Measurements from ENCODE around the gene CDC6.

Gene CDC6

DNA sequence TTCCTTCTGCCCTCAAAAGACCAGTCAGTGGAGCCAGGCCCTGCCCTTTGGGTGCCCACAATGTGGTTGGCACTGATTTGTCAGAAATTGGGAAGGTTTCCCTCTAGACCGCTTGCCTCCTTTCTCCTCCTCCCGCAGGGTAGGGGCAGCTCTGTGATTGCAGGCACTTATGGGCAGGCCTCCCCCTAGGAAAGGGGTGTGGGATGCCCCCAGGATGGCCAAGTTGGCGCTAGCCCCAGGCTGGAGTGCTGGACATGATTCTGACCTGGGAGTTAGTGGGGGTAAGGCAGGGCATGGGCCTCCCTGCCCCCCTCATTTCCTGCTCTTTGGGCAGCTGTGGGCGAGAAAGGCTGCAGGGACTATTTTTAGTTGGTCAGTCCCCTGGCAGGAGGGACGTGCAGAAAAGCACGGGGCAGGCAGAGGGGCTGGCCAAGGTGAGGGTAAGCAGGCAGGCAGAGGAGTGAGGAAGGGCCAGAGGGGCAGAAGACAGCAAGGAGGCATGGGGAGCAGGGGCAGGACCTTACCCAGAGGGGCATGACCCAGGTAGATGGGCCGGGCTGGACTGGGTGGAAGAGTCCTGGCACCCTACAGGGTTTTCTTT is 24.6 kb downstream of the CDC6 start:
- no peak for DNase-seq

DNA sequence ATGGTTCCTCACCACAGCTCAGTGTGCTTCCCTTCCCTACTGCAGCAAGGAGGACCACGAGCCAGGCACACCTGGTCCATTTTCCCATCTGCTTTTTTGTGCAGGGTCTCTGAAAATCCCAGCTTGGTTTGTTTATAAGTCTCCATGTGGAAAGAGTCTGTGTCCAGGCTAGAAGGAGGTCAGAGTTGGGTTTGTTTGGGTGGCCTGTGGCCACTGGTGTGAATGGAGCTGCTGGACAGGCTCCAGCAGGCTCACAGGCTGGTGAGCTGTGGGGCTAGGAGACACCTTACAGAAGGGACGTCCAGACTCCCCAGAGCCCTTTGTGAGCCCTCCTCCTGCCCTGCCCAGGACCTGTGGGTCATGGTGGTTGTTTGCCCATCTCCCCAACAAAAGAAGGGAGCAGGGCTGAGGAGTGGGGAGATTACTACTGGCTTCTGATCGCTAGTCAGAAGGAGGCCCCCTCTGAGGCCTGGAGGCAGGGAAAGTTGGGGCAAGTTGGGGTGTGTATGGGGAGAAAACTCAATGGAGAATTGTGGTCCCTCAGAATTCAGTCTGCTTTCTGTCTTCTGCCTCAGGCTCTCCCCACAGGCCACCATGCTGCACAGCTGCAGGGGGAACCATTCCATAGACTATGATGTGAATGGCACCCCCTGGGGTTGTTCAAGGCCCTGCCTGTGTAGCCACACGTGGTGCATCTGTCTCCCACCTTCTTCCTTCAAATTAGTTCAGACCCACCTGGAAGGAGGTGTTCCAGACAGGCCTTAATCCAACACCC is 25.4 kb downstream of the CDC6 start:
- DNase-seq = no peak

DNA sequence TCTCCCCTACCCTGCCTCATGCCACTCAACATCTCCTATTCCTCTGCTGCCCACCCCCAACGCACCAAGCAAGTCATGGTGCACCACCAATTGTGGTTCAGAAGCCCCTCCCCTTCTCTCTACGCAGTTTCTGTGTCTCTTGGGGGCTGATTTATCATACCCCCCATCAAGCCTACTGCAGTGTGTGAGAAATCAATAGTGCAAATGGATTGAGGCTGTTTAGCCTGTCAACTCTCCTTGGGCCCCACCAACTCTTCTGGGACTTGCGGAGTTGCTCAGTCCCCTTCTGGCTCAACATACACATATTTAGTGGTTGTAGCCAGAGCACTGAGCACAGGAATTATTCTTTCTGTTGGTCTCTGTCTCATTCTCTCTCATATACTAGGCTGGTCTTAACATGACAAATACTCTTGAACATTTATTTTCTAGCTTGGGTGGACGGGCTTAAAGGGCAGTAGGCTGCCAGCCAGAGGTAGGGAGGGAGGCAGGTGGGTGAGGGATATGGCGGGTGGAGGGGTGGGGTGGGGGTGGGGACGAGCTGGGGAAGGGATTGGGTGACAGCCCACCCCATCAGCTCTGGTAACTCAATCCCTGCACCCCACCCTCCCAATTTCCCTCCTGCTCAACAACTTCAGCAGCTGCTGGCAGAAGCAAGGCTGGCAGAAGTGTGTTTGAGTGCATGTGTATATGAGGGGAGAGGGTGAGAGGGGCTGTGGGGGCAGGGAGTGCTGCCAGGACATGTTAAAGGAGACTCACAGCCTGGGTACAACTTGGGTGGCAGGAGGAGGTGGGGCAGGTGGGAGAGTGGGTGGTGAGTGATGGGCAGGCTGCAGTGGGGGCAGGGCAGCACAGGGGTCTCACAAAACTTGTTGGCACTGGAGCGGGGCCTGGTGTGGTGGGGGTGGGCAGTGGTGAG is 26.2 kb downstream of the CDC6 start:
- DNase-seq = no peak

DNA sequence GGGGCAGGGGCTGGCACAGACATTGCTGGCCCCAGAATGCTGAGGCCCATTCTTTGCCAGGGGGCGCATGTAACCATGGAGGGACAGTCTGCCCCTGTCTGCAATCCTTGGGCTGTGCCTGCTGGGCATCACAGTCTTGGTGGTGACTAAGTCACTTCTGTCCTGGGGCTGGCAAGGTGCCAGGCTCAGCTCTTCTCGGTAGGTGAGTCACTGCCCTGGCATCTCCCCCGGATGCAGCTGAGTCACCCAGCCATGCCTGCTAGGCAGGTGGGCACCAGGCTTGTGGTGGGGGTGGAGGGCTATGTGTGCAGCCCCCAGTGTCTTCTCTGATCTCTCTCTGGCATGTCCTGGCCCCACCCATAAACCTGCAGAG is 26.9 kb downstream of the CDC6 start:
- DNase-seq = peak; percentile 83

DNA sequence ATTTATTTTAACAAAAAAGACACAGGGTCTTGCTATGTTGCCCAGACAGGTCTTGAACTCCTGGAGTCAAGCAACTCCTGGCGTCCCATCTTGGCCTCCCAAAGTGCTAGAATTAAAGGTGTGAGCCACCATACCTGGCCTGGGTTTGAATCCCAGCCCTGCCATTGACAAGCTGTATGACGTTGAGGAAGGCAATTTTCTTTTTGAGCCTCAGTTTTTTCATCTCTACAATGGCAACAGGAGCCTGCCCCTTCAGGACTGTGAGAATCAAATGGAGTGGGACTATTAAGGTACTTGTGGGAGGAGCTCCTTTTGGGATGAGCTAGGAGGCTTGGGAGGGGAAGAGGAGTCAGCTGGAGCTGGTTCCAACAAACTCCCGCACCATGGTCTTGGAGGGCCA is 27.5 kb downstream of the CDC6 start:
- DNase-seq = no peak

DNA sequence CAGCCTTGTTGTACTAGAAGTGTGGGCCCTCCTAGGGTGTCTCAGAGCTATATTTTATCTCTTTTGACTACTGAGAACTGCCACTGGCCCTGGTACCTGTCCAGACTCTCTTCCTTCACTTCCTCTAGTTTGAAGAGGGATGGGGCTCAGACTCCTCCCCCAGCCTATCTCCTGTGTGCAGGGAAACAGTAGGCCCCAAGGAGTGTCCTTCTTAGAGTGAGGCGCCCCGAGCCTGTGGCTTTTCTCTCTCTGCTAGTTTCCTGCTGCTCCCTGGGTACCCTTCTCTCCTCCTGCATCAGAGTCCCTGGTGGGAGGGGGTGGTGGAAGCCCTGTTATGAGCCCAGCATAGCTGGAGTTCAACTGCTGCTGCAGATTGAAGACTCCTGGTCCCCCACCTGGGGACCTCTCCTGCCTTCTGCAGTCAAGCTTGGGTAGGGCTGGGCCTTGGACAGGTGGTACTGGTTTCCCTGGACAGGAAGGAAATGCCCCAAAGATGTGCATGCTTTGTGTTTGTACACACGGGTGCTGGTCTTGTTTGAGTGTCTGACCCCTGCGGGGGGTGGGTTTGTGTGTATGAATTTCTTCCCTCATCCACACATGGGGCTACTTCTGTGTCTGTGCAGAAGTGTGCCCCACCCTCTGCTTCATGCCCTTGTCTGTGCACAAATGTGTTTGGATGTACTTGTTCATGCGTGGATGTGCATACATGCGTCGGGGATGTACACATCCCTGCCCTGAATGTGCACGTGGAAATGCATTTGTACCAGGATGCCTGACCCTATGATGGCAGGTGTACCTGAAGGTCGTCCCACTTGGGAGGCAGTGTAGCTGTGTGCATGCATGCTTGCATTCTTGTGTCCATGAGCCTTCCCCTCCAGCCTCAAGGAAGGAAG is 28.2 kb downstream of the CDC6 start:
- DNase-seq = no peak

DNA sequence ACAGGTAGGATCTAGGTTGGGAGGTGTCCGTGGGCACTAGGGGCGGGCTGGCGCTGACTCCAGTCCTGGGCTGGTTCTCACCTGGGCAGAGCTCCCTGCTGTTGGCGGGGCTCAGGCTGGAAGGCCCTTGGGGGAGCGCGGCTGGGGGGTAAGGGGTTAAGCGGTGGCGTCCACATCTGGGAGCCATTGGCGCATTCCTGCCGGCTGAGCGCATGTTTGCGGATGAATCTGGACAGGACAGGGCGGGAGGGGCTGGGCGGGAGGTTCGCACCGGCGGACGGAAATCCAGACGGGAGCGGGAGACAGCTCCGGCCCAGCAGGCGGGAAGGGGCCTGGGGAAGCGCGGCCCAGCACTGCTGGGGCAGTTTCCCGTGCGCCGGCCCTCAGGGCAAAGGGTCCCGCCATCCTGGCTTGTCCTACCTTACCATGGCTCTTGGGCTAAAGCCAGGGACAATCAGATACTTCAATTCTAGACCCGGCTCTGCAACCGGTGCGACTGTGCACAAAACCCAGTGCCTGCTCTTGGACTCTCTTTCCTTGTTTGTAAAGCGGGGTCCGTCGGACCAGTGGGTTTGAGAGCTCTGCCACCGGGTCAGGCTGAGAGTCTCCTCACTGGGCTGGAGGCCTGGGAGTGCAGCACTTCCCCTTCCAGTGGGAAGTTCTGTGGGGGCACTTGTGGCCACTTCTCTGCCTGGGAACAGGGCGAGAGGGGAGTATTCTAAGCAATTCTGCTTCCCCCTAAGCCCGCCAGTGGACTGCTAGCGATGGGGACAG is 29.1 kb downstream of the CDC6 start:
- DNase-seq = no peak

DNA sequence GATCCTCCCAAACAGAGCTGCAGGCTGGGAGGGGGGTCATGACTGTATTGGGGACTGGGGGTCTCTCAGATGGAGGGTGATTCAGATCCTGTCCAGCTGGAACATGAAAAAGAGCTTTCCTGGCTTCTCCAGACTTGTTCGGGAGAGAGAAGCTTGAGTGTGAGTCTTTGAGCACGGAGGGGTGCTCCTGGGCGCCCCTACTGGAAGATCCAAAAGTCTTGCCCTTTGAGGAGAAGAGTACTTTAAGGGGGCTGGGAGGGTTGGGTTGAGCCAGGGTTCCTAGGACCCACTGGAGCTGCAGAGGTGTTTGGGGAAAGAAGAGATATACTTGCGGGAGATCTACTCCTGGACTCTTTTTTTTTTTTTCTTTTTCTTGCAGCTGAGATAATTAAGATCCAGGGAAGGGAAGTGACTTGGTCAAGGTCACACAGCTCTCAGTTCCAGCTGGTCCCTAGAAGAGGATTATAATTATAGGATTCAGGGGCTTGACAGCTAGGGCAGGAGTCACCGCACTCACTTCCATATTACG is 29.7 kb downstream of the CDC6 start:
- DNase-seq = peak; percentile 58

DNA sequence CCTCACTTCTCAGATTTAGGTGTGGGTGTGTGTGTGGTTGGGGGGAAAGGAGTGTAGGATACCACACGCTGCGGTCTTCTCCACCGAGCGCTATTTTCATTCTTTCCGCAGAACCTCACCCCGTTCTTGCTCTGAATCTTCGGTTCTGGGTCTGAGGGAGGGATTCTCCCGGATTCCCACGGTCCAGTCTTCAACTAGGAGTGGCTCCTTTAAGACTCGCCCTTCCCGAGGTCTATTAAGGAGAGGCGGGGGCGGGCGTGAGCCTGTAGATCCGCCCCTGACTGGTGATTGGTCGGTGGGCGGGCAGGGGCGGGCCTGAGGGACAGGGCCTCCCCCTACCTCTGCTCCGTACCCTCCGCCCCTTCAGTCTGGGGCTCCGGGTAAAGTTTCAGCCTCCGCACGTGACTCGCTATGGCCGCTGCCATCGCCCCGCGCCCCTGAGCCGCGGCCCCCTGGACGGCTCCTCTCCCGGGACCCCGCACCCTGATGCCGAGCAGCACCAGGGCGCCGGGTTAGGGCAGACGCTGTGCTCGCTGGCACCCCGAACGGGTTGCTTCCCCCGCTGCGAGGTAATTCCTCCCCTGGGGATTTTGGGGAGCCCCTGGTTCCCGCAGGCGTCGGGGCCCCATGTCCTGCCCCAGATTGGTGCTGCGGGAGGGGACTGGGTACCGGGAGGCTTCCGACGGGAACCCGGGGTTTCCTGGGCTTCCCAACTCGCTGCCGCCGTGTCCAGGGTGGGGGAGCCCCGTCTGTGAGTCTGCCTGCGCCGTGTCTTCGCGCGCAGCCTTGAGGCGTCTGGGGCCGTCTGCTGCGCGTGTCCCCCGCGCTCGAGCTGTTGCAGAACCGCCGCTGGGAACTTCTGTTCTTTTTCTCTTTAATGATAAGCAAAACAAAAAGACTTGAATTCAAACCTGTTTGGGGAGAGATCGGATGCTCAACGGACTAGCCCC is 30.5 kb downstream of the CDC6 start:
- DNase-seq = peak; percentile 93

DNA sequence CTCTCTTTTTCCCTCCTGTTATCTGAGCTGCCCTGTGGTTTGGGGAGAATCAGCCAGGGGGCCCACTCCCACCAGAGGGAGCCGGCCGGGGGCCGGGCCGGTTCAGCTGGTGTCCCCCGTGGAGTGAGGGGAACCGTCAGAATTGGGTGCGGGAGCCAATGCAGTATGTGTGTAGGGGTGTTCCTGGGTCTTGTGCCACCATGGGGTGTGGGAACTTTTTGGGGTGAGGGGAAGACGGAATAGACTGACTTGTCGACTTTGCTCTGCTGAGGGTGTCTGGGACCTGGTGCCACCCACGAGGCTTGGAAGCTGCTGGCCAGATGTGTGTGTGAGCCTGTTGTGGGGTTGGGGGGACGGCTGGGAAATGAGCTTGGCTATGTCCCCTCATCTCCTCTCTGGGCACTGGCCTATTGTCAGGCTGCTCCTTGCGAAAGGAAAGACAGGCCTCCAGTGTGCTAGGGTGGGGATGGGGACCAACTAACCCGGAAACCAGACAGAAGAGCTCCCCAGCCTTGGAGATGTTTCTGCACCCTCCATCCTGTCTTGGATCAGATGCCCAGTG is 31.2 kb downstream of the CDC6 start:
- peak; percentile 46 for DNase-seq

DNA sequence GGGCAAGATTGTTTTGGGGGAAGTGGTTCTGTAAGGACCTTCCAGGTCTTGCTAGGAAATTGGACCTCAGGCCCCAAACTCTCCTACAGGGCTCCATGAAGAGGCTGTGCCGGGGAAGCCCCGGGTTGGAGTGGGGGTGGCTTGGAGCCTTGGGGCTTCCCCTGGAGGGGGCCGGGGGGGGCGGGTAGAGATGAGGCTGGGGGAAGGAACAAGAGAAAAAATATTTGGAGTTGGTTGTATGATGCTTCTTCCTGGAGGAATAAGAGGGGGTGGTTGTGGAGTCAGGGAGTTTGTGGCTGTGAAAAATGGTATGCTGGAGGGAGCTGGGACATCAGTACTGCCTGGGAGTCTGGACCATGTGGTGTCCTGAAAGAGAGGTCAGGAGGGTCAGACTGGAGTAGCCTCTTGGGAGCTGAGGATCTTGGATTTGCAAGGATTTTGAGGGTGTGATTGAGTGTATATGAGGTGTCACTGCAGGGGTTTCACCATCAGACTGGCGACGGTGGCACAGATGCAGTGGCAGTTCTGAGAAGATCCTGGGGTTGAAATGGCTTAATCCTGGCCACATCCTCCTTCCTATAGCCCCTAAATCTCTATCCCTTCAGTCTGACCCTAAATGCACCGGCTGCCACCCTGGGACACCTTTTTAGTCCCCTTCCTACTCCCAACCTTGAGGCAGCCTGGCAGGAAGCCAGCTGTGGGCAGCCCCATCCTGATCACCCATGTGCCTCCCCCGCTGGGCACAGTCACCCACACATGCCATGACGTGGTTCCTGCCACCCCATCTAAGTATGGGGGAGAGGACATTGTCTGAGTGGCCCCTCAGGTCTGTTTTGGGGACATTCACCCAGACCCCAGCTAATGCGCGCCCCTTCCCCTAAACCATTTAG is 32.2 kb downstream of the CDC6 start:
- peak; percentile 89 for DNase-seq

DNA sequence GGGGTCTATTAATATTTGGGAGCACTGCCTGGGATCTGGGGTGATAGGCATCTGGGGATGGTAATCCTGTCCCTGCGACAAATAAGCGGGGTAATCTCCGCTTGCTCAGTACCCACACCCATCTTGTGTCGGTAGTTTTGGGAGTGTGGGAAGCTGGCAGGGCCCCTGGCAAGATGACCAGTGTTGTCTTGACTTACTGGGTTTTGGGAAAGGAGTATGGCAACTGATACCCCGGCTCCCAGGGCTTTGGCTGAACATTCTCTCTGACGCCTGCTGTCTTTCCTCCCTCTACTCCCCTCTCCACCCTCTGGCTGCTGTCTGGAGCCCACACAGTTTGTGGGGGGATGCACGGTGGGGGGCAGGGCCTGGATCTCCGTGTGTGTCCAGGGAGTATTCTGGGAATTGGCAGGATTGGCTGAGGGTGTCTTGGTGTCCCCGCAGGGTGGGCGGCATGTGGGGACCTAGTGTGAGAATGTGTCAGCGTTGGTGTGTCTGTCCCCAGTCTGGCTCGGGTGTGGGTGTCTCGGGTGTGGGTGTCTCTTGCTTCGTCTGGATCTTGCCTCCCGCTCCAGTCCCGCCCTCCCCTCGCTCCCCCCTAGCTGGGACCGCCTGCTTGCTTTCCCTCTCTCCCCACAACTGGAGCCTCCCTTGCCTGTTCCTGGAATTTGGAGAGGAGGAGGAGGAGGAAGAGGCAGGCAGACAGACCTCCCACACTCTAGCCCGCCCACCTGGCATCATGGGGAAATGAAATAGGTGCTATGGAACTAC is 33.3 kb downstream of the CDC6 start:
- DNase-seq = peak; percentile 76

DNA sequence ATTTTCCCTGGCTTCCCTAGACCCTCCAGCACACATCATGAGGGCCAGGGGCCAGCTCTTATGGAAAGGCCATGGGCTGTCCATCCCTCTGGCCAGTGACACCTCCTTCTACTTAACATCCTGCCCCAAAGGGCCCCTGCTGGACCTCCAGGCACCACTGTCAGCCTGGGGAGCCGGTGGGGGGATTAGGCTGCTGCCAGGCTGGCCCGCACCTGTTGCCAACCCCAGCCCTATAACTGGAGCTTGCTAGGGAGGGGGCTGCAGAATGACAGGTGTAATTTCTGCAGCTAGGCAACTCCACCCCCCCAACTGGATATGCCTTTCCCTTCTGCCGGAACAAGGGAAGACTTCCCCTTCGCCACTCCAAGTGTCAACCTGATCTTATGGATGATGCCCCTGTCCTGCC is 33.8 kb downstream of the CDC6 start:
- DNase-seq = peak; percentile 48

DNA sequence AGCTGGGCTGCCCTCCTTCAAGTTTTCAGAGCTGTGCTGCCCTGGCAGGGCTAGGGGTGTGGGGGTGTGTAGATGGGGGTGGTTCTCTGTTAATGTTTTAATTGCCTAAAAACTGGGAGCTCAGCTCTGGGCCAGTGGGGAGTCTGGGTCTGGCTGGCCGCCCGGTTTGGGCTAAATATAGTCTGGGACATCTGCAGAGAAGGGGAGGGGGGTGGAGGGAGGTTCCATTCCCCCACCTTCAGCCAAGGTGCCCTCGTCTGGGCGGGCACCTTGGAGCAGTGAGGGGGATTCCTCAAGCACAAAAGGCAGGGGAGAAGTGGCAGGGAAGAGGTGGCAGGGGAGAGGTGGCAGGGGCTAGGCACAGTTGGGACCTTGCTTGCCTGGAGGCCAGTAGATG is 34.3 kb downstream of the CDC6 start:
- DNase-seq = no peak

DNA sequence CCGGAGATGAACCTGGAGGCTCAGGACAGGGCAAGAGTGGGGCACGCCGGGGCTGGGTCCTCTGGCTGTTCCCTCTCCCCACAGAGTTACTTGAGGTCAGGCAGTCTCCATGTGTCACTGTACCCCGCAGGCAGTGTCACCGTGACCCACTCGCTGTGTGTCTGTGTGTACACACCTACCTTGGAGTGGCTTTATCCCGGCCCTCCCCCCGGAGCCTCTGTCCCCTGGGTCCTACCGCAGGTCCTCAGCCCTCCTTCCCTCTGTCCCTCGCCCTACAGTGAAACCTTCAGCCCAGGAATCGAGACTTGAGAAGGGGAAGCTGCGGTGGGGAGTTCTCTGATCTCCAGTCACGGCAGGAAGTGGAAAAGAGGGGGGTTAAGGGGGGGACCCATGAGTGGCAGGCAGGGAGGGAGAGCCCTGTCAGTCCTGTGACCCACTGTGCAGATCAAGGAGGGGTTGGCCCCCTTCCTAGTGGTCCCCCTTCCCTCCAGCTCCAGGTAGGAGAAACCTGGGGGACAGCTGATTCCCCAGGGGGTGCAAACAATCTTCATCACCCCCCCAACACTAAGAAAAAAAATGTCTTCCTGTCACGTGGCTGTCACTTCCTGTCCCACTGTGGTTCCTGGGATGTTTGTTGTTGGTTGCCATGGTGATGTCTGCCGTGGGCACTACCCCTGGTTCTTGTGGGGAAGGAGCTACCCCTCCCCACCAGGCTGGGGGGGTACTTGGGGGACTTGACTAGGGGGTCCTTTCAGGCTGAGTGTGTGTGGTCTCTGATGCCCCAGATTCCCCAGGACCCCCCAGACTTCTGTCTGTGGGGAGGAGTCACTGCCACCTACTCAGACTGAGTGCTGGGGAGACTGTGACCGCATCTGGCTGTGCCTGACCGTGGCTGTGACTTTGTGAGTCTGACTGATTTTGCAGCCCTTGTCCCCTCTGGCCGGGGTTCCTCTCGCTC is 35.0 kb downstream of the CDC6 start:
- peak; percentile 97 for DNase-seq

DNA sequence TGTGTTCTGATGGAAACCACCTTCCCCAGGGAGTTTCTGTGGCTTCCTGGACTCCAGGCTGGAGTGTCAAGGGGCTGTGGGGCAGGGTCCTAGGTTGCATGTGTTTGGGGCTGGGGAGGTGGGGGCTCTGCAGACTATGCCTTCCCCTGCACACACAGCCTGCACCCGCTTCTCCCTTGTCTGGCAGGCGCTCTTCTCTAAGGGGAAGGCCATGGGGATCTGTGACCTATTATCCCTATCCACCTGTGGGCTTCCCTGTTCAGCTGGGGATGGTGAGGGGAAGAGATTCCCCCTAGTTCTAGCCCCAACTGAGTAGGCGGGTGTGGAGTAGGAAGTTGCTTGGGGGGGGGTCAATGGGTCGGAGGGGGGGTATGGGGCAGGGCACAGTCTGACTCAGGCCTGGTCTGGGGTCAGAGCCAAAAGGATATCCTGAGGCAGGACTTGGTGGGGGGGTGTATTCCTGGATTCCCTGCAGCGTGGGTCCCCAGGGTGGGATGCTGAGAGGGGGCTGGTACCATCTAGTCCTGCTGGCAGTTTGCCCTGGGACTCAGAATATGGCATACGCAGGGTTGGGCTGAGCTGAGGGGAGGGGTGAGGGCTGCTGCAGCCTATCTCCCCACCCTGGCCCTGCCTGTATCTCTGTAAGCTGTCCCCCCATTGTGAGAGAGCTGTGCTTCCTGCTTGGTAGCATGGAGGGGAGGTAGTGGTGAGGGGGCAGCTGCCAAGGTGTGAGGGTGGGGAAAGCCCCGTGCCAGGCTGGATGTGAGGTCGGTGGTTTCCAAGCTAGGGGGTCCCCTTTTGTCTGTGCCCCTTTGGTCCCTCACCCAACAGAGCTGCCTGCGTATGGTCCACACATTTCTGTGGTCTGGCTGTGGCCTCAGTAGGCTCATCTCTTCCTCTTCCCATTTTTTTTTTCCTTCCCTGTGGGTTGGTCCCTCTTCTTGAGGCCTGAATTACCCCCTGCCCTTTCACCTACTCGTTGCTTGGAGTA is 36.0 kb downstream of the CDC6 start:
- peak; percentile 93 for DNase-seq
